ENCODE data around the gene PIK3R3. TPM values are rescaled to one million over a fixed set of nuclear protein-coding genes. Genes with fewer than 3 reads are reported as not detected.

Gene PIK3R3
- polyA plus RNA-seq, 2 donors = 1.3 to 2.6 TPM

GRCh38 chr1:46157916-46158311, 25.5 kb upstream of the PIK3R3 start:
- no peaks in the 10 kb centered on the region for H3K27me3 ChIP-seq (ENCODE audit: control insufficient read depth in 1 of 2, insufficient read depth in 2 of 2, low read length in 2 of 2)
- H3K27ac ChIP-seq (ENCODE audit: low read depth in 2 of 2, low read length in 1 of 2) = no peak overlapping the region
- H3K4me1 ChIP-seq (ENCODE audit: control insufficient read depth in 2 of 2, insufficient read depth in 2 of 2, low read length in 1 of 2) = no peaks in the 10 kb centered on the region
- H3K9me3 ChIP-seq (ENCODE audit: control insufficient read depth in 2 of 2, insufficient read depth in 1 of 2, low read depth in 1 of 2, low read length in 1 of 2) = no peaks in the 10 kb centered on the region
- WGBS, 2 donors = 88 to 100% methylated on average over 1 of the region's 1 CpG
- H3K4me3 ChIP-seq (ENCODE audit: low read depth in 1 of 2, low read length in 2 of 2) = no peak overlapping the region
- H3K36me3 ChIP-seq (ENCODE audit: control insufficient read depth in 2 of 2, insufficient read depth in 2 of 2, low read length in 1 of 2) = no peaks in the 10 kb centered on the region

- no peaks in the 10 kb centered on the region for H3K9me3 ChIP-seq (ENCODE audit: control insufficient read depth in 2 of 2, insufficient read depth in 1 of 2, low read depth in 1 of 2, low read length in 1 of 2)
- H3K4me3 ChIP-seq (ENCODE audit: low read depth in 1 of 2, low read length in 2 of 2) = no peak overlapping the region
- H3K27me3 ChIP-seq (ENCODE audit: control insufficient read depth in 1 of 2, insufficient read depth in 2 of 2, low read length in 2 of 2) = no peaks in the 10 kb centered on the region
- WGBS, 2 donors = 100% methylated on average over 1 of the region's 1 CpG
- H3K27ac ChIP-seq (ENCODE audit: low read depth in 2 of 2, low read length in 1 of 2) = no peak overlapping the region
- no peaks in the 10 kb centered on the region for H3K36me3 ChIP-seq (ENCODE audit: control insufficient read depth in 2 of 2, insufficient read depth in 2 of 2, low read length in 1 of 2)
- H3K4me1 ChIP-seq (ENCODE audit: control insufficient read depth in 2 of 2, insufficient read depth in 2 of 2, low read length in 1 of 2) = no peaks in the 10 kb centered on the region
These were observed 21.3 kb upstream of the PIK3R3 start for GRCh38 chr1:46153732-46154131.

- 93 to 100% methylated on average over 1 of the region's 1 CpG for WGBS, 2 donors
- H3K4me3 ChIP-seq (ENCODE audit: low read depth in 1 of 2, low read length in 2 of 2) = no peak overlapping the region
These were observed 20.8 kb upstream of the PIK3R3 start for GRCh38 chr1:46153228-46153627.

DNA sequence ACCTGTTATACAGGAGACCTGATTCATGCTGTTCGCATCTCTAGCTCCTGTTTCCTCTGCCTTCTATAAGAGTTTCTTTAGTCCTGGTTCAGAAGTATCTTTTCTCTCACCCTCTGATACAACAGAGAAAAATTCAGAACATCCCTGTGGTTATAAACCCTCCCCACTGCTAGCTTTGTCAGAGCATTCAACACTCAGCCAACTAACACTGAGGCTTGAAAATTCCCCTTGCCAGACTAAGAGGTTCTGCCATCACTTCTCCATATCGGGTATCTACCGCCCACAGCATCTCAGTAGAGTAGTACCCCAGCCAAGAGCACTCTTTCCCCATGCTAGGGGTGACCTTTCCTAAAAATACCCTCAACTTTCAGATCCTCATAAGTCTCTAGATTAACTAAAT, 19.6 kb upstream of the PIK3R3 start:
- Histone ChIP-seq H3K27ac (ENCODE audit: low read depth in 2 of 2, low read length in 1 of 2) (no peak overlapping the region), H3K9me3 (ENCODE audit: control insufficient read depth in 2 of 2, insufficient read depth in 1 of 2, low read depth in 1 of 2, low read length in 1 of 2) (no peaks in the 10 kb centered on the region), H3K27me3 (ENCODE audit: control insufficient read depth in 1 of 2, insufficient read depth in 2 of 2, low read length in 2 of 2) (no peaks in the 10 kb centered on the region), H3K36me3 (ENCODE audit: control insufficient read depth in 2 of 2, insufficient read depth in 2 of 2, low read length in 1 of 2) (no peaks in the 10 kb centered on the region), H3K4me3 (ENCODE audit: low read depth in 1 of 2, low read length in 2 of 2) (no peak overlapping the region), H3K4me1 (ENCODE audit: control insufficient read depth in 2 of 2, insufficient read depth in 2 of 2, low read length in 1 of 2) (no peaks in the 10 kb centered on the region)
- WGBS, 2 donors = 84 to 85% methylated on average over 3 of the region's 3 CpGs

More at GRCh38 chr1:46153228-46153627, 20.8 kb upstream of the PIK3R3 start:
- Histone ChIP-seq H3K4me1 (ENCODE audit: control insufficient read depth in 2 of 2, insufficient read depth in 2 of 2, low read length in 1 of 2) (no peaks in the 10 kb centered on the region), H3K9me3 (ENCODE audit: control insufficient read depth in 2 of 2, insufficient read depth in 1 of 2, low read depth in 1 of 2, low read length in 1 of 2) (no peaks in the 10 kb centered on the region), H3K27me3 (ENCODE audit: control insufficient read depth in 1 of 2, insufficient read depth in 2 of 2, low read length in 2 of 2) (no peaks in the 10 kb centered on the region), H3K27ac (ENCODE audit: low read depth in 2 of 2, low read length in 1 of 2) (no peak overlapping the region), H3K36me3 (ENCODE audit: control insufficient read depth in 2 of 2, insufficient read depth in 2 of 2, low read length in 1 of 2) (no peaks in the 10 kb centered on the region)

DNA sequence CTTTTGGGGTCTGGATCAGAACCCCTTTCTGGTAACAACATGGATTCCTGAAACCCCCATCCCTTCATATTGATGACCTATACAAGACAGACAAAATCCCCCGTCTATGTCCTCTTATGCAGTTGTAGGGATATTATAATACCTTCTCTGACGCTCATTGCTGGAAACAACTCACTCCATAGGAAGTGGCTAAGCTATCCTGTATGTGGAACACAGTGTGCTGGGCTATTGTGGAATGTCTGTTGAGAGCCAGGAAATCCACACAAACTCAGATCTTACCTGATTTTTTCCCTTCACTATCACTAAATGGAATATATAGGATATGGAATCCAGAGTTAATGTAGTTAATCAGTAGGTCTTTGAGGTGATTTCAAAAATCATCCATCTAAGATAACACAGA, 17.7 kb upstream of the PIK3R3 start:
- Histone ChIP-seq H3K27ac (ENCODE audit: low read depth in 2 of 2, low read length in 1 of 2) (no peak overlapping the region), H3K4me1 (ENCODE audit: control insufficient read depth in 2 of 2, insufficient read depth in 2 of 2, low read length in 1 of 2) (no peaks in the 10 kb centered on the region), H3K27me3 (ENCODE audit: control insufficient read depth in 1 of 2, insufficient read depth in 2 of 2, low read length in 2 of 2) (no peaks in the 10 kb centered on the region), H3K36me3 (ENCODE audit: control insufficient read depth in 2 of 2, insufficient read depth in 2 of 2, low read length in 1 of 2) (no peaks in the 10 kb centered on the region), H3K9me3 (ENCODE audit: control insufficient read depth in 2 of 2, insufficient read depth in 1 of 2, low read depth in 1 of 2, low read length in 1 of 2) (no peaks in the 10 kb centered on the region), H3K4me3 (ENCODE audit: low read depth in 1 of 2, low read length in 2 of 2) (no peak overlapping the region)
- 76 to 84% methylated on average over 2 of the region's 2 CpGs for WGBS, 2 donors

DNA sequence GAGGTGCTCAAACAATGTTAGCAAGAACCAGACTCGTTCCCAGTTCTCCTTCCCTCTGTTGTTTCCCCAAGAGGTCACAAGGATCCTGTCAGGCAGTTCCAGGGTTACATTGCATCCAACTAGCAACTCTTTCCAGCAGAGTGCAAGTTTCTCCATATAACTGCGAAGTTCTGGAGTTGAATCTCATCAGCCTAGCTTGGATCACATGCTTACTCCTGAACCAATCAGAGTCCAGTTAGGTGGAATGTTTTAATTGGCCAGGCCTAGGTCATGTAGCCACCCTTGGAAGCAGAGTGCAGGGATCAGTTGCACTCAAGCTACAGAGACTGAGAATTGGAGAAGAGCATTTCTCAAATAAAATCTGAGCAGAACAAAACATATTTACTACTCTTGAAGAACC, 15.9 kb upstream of the PIK3R3 start:
- 64 to 75% methylated on average over 2 of the region's 2 CpGs for WGBS, 2 donors
- no peaks in the 10 kb centered on the region for H3K4me1 ChIP-seq (ENCODE audit: control insufficient read depth in 2 of 2, insufficient read depth in 2 of 2, low read length in 1 of 2)
- H3K36me3 ChIP-seq (ENCODE audit: control insufficient read depth in 2 of 2, insufficient read depth in 2 of 2, low read length in 1 of 2) = no peaks in the 10 kb centered on the region
- H3K4me3 ChIP-seq (ENCODE audit: low read depth in 1 of 2, low read length in 2 of 2) = no peak overlapping the region
- no peak overlapping the region for H3K27ac ChIP-seq (ENCODE audit: low read depth in 2 of 2, low read length in 1 of 2)
- no peaks in the 10 kb centered on the region for H3K9me3 ChIP-seq (ENCODE audit: control insufficient read depth in 2 of 2, insufficient read depth in 1 of 2, low read depth in 1 of 2, low read length in 1 of 2)
- H3K27me3 ChIP-seq (ENCODE audit: control insufficient read depth in 1 of 2, insufficient read depth in 2 of 2, low read length in 2 of 2) = no peaks in the 10 kb centered on the region

- no peaks in the 10 kb centered on the region for H3K36me3 ChIP-seq (ENCODE audit: control insufficient read depth in 2 of 2, insufficient read depth in 2 of 2, low read length in 1 of 2)
- peaks cover 0 to 4% of the 10 kb centered on the region in 2 donors for H3K4me1 ChIP-seq (ENCODE audit: control insufficient read depth in 2 of 2, insufficient read depth in 2 of 2, low read length in 1 of 2)
- 50 to 65% methylated on average over 3 of the region's 3 CpGs for WGBS, 2 donors
- H3K27me3 ChIP-seq (ENCODE audit: control insufficient read depth in 1 of 2, insufficient read depth in 2 of 2, low read length in 2 of 2) = no peaks in the 10 kb centered on the region
- no peak overlapping the region for H3K4me3 ChIP-seq (ENCODE audit: low read depth in 1 of 2, low read length in 2 of 2)
- H3K27ac ChIP-seq (ENCODE audit: low read depth in 2 of 2, low read length in 1 of 2) = no peak overlapping the region
- H3K9me3 ChIP-seq (ENCODE audit: control insufficient read depth in 2 of 2, insufficient read depth in 1 of 2, low read depth in 1 of 2, low read length in 1 of 2) = no peaks in the 10 kb centered on the region
These were observed 5.5 kb upstream of the PIK3R3 start for GRCh38 chr1:46137916-46138315.

- H3K27me3 ChIP-seq (ENCODE audit: control insufficient read depth in 1 of 2, insufficient read depth in 2 of 2, low read length in 2 of 2) = peaks cover 0 to 2% of the 10 kb centered on the region in 2 donors
- peaks cover 0 to 4% of the 10 kb centered on the region in 2 donors for H3K4me1 ChIP-seq (ENCODE audit: control insufficient read depth in 2 of 2, insufficient read depth in 2 of 2, low read length in 1 of 2)
- no peaks in the 10 kb centered on the region for H3K36me3 ChIP-seq (ENCODE audit: control insufficient read depth in 2 of 2, insufficient read depth in 2 of 2, low read length in 1 of 2)
- no peaks in the 10 kb centered on the region for H3K9me3 ChIP-seq (ENCODE audit: control insufficient read depth in 2 of 2, insufficient read depth in 1 of 2, low read depth in 1 of 2, low read length in 1 of 2)
- no peak overlapping the region for H3K4me3 ChIP-seq (ENCODE audit: low read depth in 1 of 2, low read length in 2 of 2)
- no peak overlapping the region for H3K27ac ChIP-seq (ENCODE audit: low read depth in 2 of 2, low read length in 1 of 2)
These were observed 4.3 kb upstream of the PIK3R3 start for GRCh38 chr1:46136711-46137110.

GRCh38 chr1:46134660-46135331, 2.4 kb upstream of the PIK3R3 start:
- H3K27ac ChIP-seq (ENCODE audit: low read depth in 2 of 2, low read length in 1 of 2) = no peak overlapping the region

DNA sequence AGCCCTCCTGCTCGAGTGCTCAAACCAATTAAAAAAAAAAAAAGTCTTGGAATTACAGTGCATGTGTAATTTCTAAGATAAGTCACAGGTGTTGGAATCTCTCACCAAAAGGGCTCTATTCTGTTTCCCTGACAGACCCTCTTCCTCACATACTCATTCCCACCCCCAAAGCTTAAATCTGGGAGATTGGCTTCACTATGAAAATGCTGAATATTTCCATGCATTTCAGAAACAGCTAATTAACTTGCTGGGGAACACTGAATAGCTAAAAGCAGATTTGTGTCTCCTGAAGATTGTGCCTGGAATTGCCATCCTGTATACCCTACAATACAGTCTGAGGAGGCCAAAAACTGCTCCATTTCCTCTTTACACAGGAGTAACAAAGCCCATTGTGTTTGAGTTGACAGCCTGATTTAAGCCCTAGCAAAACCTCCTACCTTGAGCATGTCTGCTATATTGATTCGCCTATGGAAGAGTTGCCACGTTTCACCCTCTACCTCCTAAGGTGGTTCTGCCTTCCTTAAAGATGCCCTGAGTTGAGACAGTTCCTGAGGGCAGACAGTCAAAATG, 1.4 kb upstream of the PIK3R3 start:
- H3K27me3 ChIP-seq (ENCODE audit: control insufficient read depth in 1 of 2, insufficient read depth in 2 of 2, low read length in 2 of 2) = peaks cover 0 to 2% of the 10 kb centered on the region in 2 donors
- H3K36me3 ChIP-seq (ENCODE audit: control insufficient read depth in 2 of 2, insufficient read depth in 2 of 2, low read length in 1 of 2) = no peaks in the 10 kb centered on the region
- peaks cover 0 to 4% of the 10 kb centered on the region in 2 donors for H3K4me1 ChIP-seq (ENCODE audit: control insufficient read depth in 2 of 2, insufficient read depth in 2 of 2, low read length in 1 of 2)
- H3K9me3 ChIP-seq (ENCODE audit: control insufficient read depth in 2 of 2, insufficient read depth in 1 of 2, low read depth in 1 of 2, low read length in 1 of 2) = no peaks in the 10 kb centered on the region
- H3K27ac ChIP-seq (ENCODE audit: low read depth in 2 of 2, low read length in 1 of 2) = peak overlapping the region in 1 of 2 donors; percentile 90
- WGBS, 2 donors = 56 to 61% methylated on average over 3 of the region's 3 CpGs
- H3K4me3 ChIP-seq (ENCODE audit: low read depth in 1 of 2, low read length in 2 of 2) = no peak overlapping the region

More at GRCh38 chr1:46134660-46135331, 2.4 kb upstream of the PIK3R3 start:
- no peaks in the 10 kb centered on the region for H3K9me3 ChIP-seq (ENCODE audit: control insufficient read depth in 2 of 2, insufficient read depth in 1 of 2, low read depth in 1 of 2, low read length in 1 of 2)
- no peaks in the 10 kb centered on the region for H3K36me3 ChIP-seq (ENCODE audit: control insufficient read depth in 2 of 2, insufficient read depth in 2 of 2, low read length in 1 of 2)
- no peak overlapping the region for H3K4me3 ChIP-seq (ENCODE audit: low read depth in 1 of 2, low read length in 2 of 2)
- 28 to 29% methylated on average over 3 of the region's 3 CpGs for WGBS, 2 donors
- peaks cover 0 to 2% of the 10 kb centered on the region in 2 donors for H3K27me3 ChIP-seq (ENCODE audit: control insufficient read depth in 1 of 2, insufficient read depth in 2 of 2, low read length in 2 of 2)
- H3K4me1 ChIP-seq (ENCODE audit: control insufficient read depth in 2 of 2, insufficient read depth in 2 of 2, low read length in 1 of 2) = peaks cover 0 to 4% of the 10 kb centered on the region in 2 donors

Measured in esophagus (tissue), 2 donors.